HG03135 (cell line): ENCODE results near the gene RNF150.
"Not testable (repeated sequence)": the region's sequence is repeated elsewhere in the genome, so short reads cannot be mapped to it uniquely, and the experiment has no call there.

ENCODE experiments used
- ATAC-seq: cut with Tn5 transposase; IDR thresholded peaks from one replicate; pipeline ENCODE4 v1.9.1; 2021; ENCODE audit warnings: mild to moderate bottlenecking, moderate library complexity; ENCODE audit not compliant: unreplicated experiment

Gene RNF150

GRCh38 chr4:141133146-141133998, at the start of gene RNF150:
Gene RNF150 (minus strand): TSS chr4:141133469.
- peak; percentile 56 for ATAC-seq

DNA sequence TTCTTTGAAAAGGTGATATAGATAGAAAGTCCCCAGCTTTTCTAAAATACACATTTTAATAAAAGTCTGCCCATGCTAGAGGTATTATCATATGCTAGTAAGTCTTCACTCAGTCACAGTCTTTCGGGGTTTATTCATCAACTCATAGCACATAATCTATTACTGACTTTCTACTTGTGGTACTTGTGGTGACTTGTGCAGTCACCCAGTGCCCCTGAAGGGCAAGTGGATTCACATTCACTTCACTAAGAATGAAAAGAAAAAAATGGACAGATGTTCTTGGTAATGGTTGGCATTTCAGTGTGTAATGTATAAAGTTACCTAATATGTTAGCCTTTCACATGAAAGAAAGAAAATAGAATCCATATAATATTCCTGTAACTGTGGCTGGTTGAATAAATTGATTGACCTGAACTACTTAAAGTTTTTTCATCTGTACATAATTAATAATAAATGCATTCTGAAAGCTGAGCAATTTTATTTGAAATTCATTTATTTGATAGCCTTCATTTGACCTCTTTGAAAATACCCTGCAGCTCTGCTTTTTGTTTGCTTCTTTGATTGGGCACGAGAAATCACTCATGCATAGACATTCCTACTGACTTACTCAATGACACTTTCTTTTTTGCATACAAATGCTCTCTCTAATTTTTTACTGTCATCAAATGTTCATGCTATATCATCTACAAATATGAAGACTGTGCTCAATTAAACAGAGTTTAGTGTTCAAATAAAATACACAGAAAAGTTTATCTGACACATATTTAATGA, 47.9 kb upstream of the RNF150 start:
- no peak for ATAC-seq

DNA sequence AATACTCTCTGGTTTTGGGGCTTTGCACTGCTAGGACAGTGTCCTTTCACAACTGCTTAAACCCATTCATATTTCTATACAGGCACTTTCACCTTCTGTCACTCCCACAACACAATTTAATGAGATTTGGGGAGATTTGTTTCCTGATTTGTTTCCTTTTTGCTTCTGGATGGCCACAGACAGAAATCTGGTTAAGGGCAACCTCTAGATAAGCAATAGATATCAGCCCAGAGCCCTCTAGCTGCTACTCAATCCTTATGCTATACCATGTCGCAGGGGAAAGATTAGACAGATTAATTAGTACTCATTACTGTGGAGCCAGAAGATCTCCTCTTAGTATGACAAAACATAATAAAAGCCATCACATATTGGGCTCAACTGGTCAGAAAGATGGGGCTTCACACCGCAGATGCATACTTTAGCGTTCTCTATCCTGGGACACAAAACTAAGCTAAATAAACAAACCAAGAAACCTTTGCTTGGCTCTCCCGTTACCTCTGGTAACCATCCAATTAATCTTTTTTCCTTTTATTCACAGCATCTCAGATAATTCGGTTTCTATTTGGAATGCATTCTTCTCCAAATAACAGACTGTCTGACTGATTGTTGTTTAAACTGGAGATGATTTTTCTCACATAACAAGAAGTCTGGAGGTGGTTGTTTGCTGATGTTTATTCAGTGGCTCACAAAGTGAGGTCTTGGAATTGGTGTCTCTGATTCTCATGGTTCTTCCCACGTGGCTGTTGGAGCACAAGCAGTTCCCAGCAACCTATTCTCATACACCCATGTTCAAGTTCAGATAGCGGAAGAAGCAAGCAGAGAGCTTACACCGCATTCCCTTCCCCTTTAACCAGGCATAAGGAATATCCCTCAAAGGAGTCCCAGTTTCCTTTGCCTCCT, 46.5 kb upstream of the RNF150 start:
- no peak for ATAC-seq

DNA sequence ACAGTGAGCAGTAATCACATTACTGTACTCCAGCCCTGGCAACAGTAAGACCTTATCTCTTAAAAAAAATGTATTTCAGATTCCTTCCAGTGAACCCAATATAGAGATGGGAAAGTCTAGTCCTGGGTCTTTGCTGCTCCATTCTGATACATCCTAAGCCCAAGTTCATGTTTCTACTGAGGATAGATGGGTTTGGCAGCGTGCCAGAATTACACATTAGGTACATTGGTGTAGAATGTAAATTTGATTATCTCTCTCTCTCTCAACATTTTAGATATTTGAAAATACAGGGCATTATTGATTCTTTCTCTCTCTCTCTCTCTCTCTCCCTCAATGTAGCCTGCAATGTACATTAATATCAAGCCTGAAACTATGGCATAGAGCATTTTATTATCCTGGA, 43.9 kb upstream of the RNF150 start:
- ATAC-seq: no peak

DNA sequence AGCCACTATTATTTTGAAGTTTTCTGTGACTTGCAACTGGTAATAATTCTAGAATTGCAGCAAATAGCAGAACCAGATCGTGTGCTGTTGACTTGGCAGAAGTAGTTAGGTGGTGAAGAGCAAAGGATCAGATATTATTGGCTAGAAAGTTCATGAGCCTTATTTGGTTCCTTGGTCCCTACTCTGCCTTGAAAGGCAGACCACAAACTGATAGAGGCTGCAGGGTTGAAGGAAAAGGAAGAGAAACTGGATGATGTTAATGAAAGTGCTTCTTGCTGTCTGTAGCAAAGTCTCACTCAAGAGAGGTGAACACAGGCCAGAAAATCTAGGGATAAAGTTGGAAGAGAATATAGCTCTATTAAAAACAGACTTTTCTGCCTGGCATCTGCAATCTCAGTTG, 41.2 kb upstream of the RNF150 start:
- no peak for ATAC-seq

DNA sequence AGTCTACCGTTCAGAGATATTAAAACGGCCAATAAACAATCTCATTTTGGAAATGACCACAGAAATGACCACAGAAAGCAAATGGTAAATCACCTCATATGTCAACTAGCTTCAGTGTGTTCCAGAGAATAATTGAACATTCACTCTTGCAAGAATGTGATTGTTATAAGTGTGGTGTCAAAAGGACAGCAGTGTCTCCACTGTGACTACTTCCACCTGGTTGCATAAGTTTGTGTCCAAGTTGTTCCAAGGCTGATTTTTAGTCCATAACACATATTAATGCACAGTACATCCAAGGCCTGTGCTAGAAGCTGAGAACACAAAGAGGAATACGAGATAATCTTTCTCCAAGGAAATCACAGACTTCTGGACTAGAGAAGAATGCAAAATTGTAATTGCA, 37.4 kb upstream of the RNF150 start:
- ATAC-seq: no peak

GRCh38 chr4:141169391-141169790, 36.1 kb upstream of the RNF150 start:
- no peak for ATAC-seq

DNA sequence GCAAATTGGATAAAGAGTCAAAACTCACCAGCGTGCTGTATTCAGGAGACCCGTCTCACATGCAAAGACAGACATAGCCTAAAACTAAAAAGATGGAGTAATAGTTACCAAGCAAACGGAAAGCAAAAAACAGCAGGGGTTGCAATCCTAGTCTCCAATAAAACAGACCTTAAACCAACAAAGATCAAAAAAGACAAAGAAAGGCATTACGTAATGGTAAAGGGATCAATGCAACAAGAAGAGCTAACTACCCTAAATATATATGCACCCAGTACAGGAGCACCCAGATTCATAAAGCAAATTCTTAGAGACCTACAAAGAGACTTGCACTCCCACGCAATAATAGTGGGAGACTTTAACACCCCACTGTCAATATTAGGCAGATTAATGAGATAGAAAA, 31.7 kb upstream of the RNF150 start:
- not testable (repeated sequence) for ATAC-seq

- no peak for ATAC-seq
These were observed 25.8 kb upstream of the RNF150 start for GRCh38 chr4:141159027-141159426.

DNA sequence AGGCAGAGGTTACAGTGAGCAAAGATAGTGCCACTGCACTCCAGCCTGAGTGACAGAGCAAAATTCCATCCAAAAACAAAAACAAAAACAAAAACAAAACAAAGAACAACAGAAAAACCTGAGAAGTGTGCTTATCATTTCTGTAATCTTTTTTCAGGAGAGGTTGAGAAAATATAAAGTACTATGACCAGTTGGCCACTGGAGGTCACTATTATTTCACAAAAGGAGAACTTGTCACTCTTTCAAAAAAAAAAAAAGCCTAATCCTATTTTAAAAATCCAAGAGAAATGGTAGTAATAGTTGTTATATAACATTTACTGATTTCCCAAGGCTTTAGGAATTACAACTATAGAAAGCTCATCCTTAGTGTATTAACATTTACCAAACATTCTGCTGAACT, 24.9 kb upstream of the RNF150 start:
- no peak for ATAC-seq

- no peak for ATAC-seq
These were observed 22.3 kb upstream of the RNF150 start for GRCh38 chr4:141155586-141155985.

GRCh38 chr4:141154725-141155124, 21.5 kb upstream of the RNF150 start:
- no peak for ATAC-seq

DNA sequence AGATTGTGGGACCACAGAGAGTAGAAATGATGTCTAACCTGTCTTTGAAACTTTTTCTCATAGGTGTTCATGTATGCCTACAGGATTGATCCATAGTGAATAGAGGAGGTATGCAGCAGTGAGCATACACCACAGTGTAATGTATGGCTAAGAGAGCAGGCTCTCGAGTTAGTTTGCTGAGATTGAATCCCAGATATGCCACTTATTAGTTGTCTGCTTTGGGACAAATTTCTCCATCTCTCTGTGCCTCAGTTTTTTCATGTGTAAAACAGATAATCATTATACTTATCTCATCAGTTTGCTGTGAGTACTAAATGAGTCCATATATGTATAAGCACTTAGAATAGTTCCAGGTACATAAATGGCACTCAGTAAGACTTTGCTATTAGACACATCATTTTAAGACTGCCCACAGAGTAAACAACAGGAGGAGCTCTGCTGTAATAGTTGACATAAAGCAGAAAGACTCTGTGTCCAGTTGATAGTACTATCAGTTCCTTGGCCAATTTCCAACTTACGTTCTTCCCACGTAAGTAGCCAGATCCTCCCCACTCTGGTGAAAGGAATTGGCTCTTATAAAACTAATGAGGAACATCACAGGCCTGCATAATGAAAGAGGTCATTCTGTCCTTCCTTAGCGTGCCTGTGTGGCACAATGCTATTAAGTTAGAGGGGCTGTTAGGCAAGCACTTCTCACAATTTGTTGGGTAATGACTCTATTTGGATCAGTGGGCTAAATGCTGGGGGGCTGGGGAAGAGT, 20.7 kb upstream of the RNF150 start:
- no peak for ATAC-seq

- no peak for ATAC-seq
These were observed 10.9 kb upstream of the RNF150 start for GRCh38 chr4:141144207-141144606.

GRCh38 chr4:141142423-141142822, 9.2 kb upstream of the RNF150 start:
- no peak for ATAC-seq

DNA sequence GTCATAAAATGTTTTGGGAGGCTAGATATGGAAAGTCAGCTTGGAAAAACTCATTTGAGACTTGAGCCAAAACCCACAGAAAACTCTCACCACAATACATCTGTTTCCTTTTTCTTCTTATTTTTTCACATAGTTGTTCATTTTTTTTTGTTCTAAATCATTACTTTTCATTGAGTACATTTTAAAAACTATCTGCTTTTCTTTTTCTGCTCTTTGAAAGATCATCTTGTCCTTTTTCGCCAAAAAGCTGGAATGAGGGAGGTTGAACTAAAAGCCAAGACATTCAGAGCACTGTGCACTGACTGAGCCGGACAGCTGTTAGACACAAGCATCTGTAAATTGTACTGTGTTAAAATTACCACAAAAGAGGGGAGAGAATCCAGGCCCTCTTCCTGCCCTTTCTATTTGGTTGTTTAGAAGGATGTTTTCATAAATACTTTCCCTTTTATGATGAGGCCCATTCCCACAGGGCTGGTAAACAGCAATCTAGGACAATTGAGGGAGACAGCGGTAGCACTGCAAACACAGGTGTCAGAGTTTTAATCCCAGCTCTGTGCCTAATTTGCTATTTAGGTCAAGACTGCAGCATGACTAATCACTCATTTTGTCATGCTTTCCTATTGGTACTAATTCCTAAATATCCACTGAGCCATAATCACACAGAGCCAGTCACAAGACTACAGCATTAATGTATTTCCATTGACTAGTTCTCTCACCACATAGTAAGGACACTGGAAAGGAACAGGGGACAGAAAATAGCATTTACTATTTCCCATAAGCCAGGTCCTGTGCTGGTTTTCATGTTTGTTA, 7.3 kb upstream of the RNF150 start:
- no peak for ATAC-seq

DNA sequence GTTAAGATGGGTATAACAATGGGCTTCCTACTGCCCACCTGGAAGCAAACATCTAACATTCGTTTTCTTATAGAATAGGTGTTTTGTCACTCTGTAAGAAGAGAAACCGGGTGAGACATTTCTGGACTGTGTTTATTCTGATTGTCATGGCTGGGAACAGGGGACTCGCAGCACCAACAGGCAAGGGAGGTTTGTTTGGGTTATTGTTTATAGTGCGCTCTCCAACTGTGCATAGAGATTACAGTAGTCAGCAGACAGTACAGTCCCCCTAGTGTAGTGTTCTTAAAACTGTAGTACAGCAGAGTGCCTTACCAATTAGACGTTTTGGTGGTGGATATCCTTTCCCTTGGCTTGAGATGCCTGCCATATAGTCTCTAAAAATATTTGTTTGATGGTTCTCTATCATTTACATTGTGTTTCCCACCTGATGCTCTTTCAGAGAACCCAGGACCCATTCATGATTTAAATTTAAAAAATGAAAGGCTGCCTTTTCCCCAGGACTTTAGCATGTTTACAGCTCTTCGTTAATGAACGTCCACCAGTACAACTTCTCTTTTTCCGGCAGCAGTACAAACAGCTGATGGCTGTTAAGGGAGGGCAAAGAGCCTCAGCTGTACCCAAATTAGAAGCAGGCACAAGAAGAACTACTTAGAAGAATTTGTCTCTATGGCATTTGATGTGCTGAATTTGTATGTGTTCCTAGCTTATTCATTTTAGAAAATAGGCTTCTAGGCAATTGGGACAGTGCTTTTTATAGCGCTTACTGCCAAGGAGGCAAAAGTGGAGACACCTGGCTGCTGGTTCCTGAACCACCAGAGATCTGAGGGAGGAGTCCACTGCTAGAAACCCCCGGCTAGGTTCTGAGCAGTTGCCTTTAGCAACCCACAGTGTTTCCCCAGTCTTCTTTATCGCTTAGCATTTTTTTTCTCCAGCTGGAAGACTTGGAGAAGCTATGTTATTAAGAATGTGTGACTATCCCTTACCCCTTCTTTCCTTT, 1.0 kb upstream of the RNF150 start:
- ATAC-seq: no peak

- peak; percentile 16 for ATAC-seq
These were observed 542 bp downstream of the RNF150 start for GRCh38 chr4:141132709-141133145.
